Measurements from ENCODE around the gene CDCA3. TPM values are rescaled to one million over a fixed set of nuclear protein-coding genes. Genes with fewer than 3 reads are reported as not detected.
A peak's percentile ranks its signal among the peaks of the same experiment; 100 is the strongest.

The CDCA3 gene
- polyA plus RNA-seq, 5 donors: 23.4 to 69.1 (median 38.0) TPM

DNA sequence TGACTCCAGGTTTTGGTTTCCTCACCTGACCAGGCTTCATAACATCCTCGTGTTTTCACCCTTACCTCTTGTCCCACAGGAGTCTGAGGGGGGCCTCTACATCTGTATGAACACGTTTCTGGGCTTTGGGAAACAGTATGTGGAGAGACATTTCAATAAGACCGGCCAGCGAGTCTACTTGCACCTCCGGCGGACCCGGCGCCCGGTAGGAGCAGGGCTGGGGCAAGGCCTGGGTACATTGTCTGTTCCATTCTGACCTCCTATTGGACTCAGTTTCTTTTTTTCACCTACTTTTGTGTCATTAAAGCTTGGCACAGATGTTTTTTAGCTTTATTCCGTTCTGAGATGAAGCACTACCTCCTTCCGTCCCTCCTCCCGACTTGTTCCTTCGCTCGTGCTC is 4.2 kb upstream of the CDCA3 start:
- DNase-seq: no peak

DNA sequence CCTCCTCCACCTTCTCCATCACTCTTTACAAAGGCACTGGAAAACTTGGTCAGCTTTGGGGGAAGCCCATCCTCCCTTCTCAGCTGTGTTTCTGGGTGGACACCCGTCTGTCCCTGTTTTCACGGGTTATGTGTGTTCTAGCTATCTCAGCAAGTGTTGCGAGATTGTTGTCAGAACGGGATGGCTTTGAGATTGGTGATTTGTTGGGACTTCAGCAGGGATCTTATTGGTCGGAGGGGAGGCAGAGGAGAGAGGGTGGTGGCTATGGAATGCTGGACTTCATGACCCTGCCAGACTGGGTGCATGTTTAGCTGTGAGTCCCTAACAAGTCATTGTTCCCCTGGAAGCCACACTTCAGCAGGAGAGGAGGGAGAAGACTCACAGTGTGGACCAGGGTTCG is 3.0 kb upstream of the CDCA3 start:
- no peak for DNase-seq

DNA sequence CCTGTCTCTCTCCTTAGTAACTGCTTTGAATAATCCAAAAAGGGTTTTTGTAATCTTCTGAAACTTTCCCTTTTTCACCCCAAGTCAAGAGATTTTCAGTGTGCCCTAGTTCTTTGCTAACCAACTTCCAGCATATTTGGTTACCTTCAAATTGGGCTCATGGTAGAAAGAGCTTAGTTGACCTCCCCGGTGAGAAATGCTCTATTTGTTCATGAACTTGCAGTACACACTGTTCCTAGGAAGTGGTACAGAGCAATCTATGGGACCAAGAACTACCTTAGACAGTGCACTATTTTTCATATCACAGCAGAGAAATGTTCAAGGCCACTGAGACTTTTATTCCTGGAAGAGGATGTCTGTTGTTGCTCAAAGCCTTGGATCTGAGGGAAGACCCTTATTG is 2.5 kb upstream of the CDCA3 start:
- no peak for DNase-seq

DNA sequence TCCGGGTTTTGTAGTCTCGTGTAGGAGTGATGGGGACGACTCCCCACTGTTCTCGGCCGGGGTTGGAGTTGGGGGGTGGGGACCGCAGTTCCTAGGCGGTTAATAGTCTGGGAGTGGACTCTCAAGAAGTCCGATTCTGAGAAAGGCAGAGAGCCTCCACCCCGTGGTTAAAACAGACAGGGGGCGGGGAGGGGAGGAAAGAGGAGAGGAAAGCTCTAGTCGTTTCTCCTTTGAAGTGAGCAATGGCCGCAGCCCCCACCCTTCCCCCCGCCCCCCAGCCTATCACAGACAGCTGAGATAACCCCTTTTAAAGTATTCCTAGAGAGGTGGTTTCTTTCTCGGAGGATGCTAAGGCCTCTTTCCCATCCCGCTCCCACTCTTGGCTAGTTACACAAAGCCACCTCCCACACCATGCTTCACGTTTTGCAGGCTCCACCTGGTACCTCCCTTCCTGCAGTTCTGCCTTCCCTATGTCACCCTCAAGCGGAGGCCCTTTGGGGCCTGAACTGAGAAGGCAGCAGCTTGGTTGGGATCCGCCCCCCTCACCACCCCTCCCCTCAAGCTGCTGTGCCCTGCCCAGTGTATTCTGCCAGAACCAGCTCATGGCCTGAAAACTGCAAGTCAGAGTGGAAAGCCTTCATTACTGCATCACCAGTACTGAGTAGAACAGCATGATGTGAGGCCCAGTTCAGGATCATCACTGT is 1.7 kb upstream of the CDCA3 start:
- DNase-seq: peak in 1 of 2 donors; percentile 28

DNA sequence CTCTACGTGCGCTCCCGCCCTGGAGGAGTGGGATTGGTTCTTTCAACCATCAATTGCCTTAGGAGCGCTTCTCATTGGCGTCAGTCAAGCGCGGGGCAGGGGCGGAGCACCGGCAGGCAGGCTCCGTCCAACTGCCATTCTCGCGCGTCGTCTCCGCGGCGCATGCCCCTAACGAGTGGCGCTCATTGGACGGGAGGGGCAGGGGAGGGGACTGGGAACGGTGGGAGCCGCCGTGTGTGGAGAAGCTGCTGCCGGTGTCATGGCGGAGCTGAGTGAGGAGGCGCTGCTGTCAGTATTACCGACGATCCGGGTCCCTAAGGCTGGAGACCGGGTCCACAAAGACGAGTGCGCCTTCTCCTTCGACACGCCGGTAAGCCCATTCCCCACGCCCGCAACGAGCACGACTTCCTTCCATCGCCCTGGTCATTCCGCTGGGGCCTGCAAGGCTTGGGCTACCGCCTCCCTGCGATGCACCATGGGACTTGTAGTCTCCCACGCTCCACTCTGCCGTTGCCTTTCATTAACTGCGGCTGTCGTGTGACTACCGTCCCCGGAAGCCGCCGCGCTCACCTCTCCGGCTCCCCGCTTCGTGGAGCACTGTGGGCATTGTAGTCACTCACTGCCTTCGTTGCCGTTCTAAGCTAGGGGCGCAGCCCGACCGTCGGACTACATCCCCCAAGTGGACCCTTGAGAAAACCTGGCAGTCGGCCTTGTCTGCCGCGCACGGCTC is 1.0 kb upstream of the CDCA3 start, which contains the start of gene USP5:
USP5 (plus strand) TSS at position 230 of the 730 bp plus-strand sequence; CDS start at position 260, 30 bp downstream.
- peak; percentile 99 for DNase-seq

DNA sequence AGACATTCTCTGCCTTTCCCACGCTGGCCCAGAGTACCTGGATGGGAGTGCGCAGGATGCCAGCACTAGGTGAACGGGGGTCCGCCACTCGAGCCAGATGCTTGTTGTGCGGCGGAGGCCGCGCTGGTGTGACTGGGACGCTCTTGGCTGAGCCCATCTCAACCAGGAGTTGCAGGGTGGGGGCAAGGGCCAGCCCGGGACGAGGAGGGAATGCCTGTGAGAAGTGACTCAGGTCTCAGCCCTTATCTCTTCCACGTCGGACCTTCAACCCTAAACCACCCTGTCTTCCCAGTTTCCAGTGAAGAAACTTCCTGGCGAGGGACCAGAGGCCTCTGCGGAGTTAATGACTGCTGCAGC is 312 bp downstream of the CDCA3 start:
- DNase-seq: no peak

DNA sequence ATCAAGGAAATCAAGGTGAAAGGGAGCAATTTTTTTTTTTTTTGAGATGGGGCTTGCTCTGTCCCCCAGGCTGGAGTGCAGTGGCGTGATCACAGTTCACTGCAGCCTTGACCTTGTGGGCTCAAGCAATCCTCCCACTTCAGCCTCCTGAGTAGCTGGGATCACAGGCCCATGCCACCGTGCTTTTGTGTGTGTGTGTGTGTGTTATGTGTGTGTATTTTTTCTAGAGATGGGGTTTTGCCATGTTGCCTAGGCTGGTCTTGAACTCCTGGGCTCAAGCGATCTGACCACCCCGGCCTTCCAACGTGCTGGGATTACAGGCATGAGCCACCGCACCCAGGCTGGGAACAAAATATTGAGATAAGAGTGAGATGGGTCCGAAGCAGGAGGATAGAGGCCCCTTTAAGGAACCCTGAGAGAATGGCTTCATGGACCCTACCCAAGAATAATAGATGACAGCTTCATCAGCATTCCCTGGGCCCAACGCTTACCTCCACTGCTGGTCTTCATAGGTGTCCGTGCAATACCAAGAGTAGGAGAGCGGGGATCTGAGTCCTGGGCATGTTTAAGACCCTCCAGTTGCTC is 1.0 kb downstream of the CDCA3 start:
- no peak for DNase-seq

DNA sequence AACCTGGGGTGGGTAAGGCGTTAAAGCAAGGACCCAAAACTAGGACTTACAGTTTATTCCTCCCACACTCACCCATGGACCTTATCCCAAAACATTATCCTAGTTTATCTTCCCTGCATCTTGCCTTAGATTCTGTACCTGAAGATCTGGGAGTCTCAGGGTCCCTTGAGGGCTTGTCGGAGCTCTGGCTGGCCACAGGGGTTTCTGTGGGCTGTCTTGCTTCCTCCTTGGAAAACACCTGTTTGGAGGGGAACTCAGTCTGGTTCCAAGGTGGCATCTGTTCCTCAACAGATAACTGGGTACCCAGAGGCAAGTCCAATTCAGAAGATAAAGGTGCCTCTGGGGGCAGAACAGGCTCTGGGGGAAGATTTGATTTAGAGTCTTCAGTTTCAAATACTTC is 1.7 kb downstream of the CDCA3 start:
- DNase-seq: no peak

DNA sequence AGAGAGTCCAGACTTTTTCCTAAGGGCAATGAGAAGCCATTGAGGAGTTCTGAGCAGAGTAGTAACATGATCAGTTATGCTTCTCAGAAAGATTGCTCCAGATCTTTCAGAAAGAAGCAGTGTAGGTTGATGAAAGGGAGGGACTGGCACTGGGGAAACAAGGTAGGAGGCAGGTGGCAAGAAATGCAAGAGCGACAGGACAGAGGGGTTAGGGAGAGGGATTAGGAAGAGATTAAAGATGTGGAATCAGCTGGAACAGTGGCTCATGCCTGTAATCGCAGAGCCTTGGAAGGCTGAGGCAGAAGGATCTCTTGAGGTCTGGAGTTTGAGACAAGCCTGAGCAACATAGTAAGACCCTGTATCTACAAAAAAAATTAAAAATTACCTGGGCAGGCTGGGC is 3.4 kb downstream of the CDCA3 start:
- DNase-seq: no peak

DNA sequence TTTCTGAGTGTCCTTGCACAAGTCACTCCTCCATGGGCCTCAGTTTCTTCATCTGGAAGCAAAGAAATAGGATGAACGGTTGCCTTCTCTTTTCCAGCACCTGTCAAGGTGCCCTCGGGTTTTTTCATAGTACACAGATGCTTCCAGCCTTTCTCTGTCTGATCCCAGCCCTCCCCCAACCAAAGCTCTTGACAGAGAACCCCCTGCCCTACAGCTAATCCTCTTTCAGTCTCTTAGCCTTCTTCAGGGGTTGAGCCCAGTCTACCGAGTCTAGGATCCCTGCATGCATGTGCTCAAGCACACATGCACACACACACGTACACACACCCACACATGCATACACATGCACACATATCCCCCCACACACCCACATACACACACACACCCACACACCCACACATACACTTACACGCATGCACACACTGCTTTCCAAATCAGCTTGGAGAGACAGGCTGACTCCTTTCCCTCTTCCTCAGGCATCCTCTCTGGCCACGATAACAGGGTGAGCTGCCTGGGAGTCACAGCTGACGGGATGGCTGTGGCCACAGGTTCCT is 4.7 kb downstream of the CDCA3 start:
- no peak for DNase-seq

DNA sequence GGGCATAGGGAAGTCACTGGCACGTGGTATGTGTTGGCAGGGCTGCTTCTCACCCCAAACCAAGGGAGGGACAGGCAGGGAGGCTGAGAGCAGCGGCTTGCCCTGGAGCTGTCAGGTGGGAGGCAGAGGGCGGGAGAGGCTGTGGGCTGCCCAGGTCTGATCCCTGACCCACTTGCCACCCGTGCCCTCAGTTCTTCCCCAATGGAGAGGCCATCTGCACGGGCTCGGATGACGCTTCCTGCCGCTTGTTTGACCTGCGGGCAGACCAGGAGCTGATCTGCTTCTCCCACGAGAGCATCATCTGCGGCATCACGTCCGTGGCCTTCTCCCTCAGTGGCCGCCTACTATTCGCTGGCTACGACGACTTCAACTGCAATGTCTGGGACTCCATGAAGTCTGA is 5.7 kb downstream of the CDCA3 start:
- no peak for DNase-seq

DNA sequence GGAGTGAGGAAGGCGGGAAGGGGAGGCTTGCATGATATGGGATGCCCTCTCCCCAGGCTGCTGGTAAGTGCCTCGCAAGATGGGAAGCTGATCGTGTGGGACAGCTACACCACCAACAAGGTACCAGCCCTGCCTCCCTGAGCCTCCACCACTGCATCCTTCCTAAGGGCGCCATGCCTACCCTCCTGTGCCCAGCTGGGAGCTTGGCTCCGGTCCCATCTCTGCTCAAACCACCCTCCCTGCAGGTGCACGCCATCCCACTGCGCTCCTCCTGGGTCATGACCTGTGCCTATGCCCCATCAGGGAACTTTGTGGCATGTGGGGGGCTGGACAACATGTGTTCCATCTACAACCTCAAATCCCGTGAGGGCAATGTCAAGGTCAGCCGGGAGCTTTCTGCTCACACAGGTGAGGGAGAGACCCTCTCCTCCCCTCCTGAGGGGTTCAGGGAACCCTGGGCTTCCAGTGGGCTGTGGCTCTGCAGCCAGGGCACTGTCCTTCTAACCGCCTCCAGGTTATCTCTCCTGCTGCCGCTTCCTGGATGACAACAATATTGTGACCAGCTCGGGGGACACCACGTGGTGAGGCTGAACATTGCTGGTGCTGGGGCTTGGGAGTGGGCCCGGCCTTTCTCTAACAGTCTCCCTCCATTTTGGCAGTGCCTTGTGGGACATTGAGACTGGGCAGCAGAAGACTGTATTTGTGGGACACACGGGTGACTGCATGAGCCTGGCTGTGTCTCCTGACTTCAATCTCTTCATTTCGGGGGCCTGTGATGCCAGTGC is 7.8 kb downstream of the CDCA3 start:
- DNase-seq: no peak

DNA sequence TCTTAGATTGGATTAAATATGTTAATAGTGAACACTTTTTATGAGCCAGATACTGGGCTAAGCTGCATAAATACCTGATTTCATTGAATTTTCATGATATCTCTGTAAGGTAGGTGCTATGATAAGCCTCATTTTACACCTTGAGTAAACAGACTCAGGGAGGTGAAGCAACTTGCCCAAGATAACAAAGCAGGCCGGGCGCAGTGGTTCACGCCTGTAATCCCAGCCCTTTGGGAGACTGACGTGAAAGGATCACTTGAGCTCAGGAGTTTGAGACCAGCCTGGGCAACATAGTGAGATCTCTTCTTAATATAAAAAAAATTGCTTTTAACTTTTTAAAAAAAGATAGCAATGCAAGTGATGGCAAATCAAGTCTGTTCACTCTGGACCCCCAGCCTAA is 9.0 kb downstream of the CDCA3 start:
- no peak for DNase-seq

DNA sequence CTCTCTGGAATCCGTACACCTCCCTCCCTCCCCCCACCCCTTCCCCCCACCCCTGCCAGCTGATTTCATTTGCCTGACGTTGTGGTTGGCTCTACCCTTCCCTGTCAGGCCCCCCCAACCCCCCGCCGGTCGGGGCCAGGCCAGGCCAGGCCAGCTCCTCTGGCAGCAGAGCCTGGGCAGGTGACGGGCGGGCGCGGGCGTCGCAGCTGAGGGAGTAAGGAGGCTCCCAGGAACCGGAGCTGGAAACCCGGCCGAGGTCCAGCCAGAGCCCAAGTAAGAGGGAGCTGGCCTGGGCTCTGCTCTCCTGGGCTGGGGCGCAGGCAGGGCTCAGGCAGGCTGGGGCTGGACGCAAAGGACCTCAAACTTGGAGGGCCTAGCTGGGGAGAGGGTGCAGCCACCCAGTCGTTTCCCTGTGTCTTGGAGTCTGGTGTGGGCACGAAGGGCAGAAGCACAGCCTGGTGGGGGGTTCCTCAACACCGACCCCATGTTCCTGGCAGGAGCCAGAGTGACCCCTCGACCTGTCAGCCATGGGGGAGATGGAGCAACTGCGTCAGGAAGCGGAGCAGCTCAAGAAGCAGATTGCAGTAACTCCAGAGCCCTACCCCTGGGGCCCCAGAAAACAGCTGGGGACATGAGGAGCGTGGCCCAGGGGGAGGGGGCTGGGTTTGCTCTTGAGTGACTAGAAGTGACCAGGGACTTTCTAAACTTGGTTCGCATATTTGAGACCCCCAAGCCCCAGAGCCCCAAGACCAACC is 10.1 kb downstream of the CDCA3 start, which contains the start of gene GNB3:
GNB3 (plus strand) TSS at position 165 of the 755 bp plus-strand sequence; CDS start at position 528, 363 bp downstream.
- DNase-seq: no peak

DNA sequence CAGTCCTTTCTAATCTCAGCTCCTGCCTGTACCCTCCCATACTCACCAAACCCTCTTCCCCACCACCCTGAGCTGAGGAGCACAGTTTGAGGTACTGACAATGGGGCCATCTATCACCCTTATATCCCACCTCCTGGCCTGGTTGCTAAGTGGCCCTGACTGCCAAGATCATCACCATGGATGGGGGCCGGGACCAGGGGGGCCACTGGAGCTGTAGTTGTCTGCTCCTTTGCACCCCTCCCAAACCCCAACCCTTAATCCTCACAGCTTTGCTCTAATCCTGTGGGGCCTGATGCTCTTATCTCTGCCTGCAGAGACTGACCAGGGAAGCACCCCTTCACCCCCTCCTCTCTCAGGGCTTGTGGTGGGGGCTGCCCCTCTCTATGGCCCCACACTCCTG is 10.8 kb downstream of the CDCA3 start:
- no peak for DNase-seq

DNA sequence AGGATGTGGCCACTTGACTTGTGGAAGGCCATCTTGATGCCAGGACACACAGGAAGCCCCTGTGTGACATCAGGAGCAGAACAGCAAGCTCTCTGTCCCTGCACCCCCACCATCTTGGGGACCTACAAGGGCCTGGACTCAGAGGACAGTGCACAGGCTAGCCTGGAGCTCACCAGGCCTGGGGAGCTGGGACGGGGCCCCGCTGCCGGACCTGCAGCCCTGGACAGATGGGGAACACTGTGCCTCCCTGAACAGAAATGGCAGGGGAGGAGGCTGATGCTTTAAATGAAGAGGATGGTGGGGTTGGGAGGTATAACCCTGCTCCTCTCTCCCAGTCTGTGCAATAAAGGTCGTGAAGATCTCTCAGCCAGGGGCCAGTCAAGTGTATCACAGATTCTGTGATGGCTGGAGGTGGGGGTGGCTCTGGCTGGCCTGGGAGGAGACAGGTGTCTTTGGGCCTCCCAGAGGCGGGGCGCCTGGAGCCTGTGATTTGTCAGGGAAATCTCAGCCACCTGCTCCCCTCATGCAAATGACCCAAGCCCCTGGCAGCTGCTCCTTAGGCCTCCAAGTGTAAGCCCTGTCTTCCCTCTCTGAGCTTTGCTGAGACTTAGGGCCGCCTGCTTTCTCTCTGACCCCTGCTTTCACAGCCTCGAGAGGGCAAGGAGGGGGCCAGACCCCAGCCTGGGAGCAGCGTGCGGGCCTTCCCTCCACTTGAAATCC is 11.4 kb downstream of the CDCA3 start:
- DNase-seq: no peak

DNA sequence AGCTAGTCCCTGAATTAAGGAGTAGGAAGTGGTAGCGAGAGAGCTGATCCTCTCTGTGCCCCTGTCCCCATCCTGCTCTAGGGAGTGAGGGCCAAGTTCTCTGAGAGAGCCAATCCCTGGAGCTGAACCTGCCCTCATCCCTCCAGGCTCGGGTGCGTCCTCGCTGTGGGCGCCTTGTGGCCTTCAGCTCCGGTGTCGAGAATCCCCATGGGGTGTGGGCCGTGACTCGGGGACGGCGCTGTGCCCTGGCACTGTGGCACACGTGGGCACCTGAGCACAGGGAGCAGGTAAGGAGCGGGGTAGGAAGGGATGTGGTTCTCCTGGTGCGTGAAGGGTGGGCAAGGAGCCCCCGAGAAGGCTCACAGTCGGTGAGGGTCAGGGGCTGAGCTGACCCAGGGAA is 12.2 kb downstream of the CDCA3 start:
- no peak for DNase-seq

DNA sequence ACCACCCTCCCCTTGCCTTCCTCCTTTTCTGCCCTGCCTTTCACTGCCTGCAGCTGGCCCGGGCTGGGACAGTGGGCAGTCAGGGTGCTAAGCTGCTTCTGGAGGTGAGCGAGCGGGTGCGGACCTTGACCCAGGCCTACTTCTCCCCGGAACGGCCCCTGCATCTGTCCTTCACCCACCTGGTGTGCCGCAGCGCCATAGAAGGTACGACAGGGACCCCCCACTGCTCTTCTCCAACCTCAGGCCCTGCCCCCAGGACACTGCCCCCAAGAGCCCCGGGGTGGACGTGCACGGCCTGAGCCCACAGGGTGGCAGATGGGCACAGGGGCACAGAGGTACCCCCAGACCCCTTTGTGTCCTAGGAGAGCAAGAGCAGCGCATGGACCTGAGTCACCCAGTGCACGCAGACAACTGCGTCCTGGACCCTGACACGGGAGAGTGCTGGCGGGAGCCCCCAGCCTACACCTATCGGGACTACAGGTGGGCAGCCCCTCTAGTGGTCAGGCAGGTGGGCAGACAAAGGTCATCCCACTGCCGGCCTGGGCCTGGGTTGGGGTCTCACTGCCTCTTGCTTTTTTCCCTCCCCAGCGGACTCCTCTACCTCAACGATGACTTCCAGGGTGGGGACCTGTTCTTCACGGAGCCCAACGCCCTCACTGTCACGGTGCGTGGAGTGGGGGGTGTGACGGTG is 13.6 kb downstream of the CDCA3 start:
- DNase-seq: no peak

DNA sequence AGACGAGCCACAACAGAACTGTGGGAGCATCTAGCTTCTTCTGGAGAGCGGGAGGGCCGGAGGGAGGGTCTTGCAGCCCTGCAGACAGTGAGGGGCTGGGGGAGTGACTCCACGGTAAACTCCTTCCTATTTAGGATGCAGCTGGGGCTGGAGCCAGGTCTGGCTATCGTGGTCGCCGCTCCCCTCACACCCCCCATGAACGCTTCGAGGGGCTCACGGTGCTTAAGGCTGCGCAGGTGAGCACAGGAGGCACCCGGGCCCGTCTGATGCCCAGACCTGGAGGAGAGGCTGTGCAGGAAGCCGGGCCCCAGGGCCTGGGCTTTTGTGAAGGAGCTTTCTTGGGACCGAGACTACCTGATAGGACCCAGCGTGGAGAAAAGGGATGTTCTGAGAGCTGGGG is 14.2 kb downstream of the CDCA3 start:
- no peak for DNase-seq

DNA sequence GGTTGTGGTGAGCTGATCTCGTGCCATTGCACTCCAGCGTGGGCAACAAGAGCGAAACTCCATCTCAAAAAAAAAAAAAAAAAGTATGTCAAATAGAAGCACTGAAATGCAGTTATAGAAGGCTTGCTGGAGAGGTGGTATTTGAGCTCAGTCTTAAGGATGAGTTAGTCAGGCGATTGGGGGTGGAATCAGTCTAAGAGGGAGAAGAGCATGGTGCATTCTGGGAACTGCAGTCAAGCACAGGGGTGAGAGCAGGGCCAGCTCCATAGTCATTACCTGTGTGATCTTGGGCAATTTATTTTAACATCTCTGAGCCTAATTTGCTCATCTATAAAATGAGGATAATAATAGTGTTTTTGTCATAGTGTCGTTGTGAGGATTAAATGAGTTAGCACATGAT is 16.2 kb downstream of the CDCA3 start:
- DNase-seq: no peak

Data from right lung (tissue), 5 donors.